ENCODE data around the gene TRMT44.

Gene TRMT44

GRCh38 chr4:8522160-8523120, 81.9 kb downstream of the TRMT44 start:
- in situ Hi-C loops (cut with MboI; ENCODE audit: low sequenced_read_pairs, unreplicated experiment): no loop called here
- DNase-seq (ENCODE audit: low spot score): no peak
- no peak for TF ChIP-seq CTCF (IDR thresholded peaks at IDR 0.05; ENCODE audit: borderline replicate concordance, control extremely low read depth, extremely low read depth, insufficient read depth, missing control alignments)

GRCh38 chr4:8523175-8523574, 82.6 kb downstream of the TRMT44 start:
- no peak for DNase-seq (ENCODE audit: low spot score)
- no peak for TF ChIP-seq CTCF (IDR thresholded peaks at IDR 0.05; ENCODE audit: borderline replicate concordance, control extremely low read depth, extremely low read depth, insufficient read depth, missing control alignments)
- in situ Hi-C loops (cut with MboI; ENCODE audit: low sequenced_read_pairs, unreplicated experiment): no loop called here

- no peak for TF ChIP-seq CTCF (IDR thresholded peaks at IDR 0.05; ENCODE audit: borderline replicate concordance, control extremely low read depth, extremely low read depth, insufficient read depth, missing control alignments)
Observed at GRCh38 chr4:8523766-8524165, 83.2 kb downstream of the TRMT44 start.

GRCh38 chr4:8524595-8525382, 84.2 kb downstream of the TRMT44 start:
- DNase-seq (ENCODE audit: low spot score): no peak
- no peak for TF ChIP-seq CTCF (IDR thresholded peaks at IDR 0.05; ENCODE audit: borderline replicate concordance, control extremely low read depth, extremely low read depth, insufficient read depth, missing control alignments)
- in situ Hi-C loops (cut with MboI; ENCODE audit: low sequenced_read_pairs, unreplicated experiment): no loop called here

More at GRCh38 chr4:8523766-8524165, 83.2 kb downstream of the TRMT44 start:
- DNase-seq (ENCODE audit: low spot score): no peak
- in situ Hi-C loops (cut with MboI; ENCODE audit: low sequenced_read_pairs, unreplicated experiment): no loop called here

- DNase-seq (ENCODE audit: low spot score): no peak
- TF ChIP-seq CTCF (IDR thresholded peaks at IDR 0.05; ENCODE audit: borderline replicate concordance, control extremely low read depth, extremely low read depth, insufficient read depth, missing control alignments): no peak
- in situ Hi-C loops (cut with MboI; ENCODE audit: low sequenced_read_pairs, unreplicated experiment): no loop called here
Observed at GRCh38 chr4:8525383-8526120, 85.0 kb downstream of the TRMT44 start.
